Body of pancreas (tissue), 4 donors: ENCODE results near the gene RNF223. TPM values are rescaled to one million over a fixed set of nuclear protein-coding genes. Genes with fewer than 3 reads are reported as not detected.

Source experiments
- ATAC-seq: fragments of 150-250 bp; one replicate; pipeline ENCODE4 v1.9.1; 2016
- DNase-seq, 4 donors: peaks; one replicate each; pipeline ENCODE4 v3.0.0-alpha.2; 2019
- H3K27ac ChIP-seq, 4 donors: fragments of 200-600 bp; sonication (generic); 1 replicate in 3 of 4; 2 replicates in 1 of 4; pipeline versions ENCODE4 v1.5.1 to v1.6.1; 2016 to 2019; ENCODE audit warnings: mild to moderate bottlenecking in 1 of 4, mixed read lengths in 1 of 4, moderate library complexity in 1 of 4
- H3K27me3 ChIP-seq, 2 donors: fragments of 200-600 bp; sonication (generic); one replicate each; pipeline ENCODE4 v1.6.0; 2016; ENCODE audit warnings: mild to moderate bottlenecking in 1 of 2
- H3K36me3 ChIP-seq, 2 donors: fragments of 200-600 bp; sonication (generic); replicated peaks in 1 of 2; 2 replicates each; pipeline ENCODE4 v1.5.1; 2016; ENCODE audit warnings: low read depth in 2 of 2; ENCODE audit not compliant: insufficient read depth in 1 of 2
- H3K4me1 ChIP-seq: fragments of 200-600 bp; sonication (generic); one replicate; pipeline ENCODE4 v1.6.0; 2016
- H3K4me3 ChIP-seq, 2 donors: fragments of 200-600 bp; sonication (generic); 1 replicate in 1 of 2; 2 replicates in 1 of 2; pipeline ENCODE4 v1.5.1; 2016 to 2019
- H3K9me3 ChIP-seq, 3 donors: fragments of 200-600 bp; sonication (generic); 1 replicate in 2 of 3; 2 replicates in 1 of 3; pipeline ENCODE4 v1.5.1; 2016
- CTCF ChIP-seq, 7 experiments: fragments of 450-650 bp in 4 of 7; fragments of 200-600 bp in 3 of 7; sonication (generic) in 3 of 7; IDR thresholded peaks; one replicate each; pipeline ENCODE4 v1.5.1; 2016 to 2019; ENCODE audit warnings: antibody characterized with exemption in 7 of 7
- POLR2A ChIP-seq, 3 donors: fragments of 450-650 bp; IDR thresholded peaks; one replicate each; pipeline ENCODE4 v1.6.1; 2016; ENCODE audit warnings: antibody characterized with exemption in 3 of 3, mild to moderate bottlenecking in 2 of 3
- WGBS, 2 donors: methylation state at CpG; one replicate each; pipeline ENCODE4 v1.1.5; 2017; 5-methylcytosine and 5-hydroxymethylcytosine counted together
- intact Hi-C: fragments of 100-400 bp; cut with DNase I; formaldehyde crosslinking; loops from one replicate; pipeline ENCODE4 v1.15.1; 2023
- total RNA-seq, 2 donors: library from RNA; depleted of rRNA; stranded (reverse); fragments of >200 nt; gene quantifications; one replicate each; pipeline ENCODE4 v1.1.0, GENCODE V29; 2016

RNF223 gene
- total RNA-seq, 2 donors from 2014 or later, result 0.26 TPM; not detected in 1

GRCh38 chr1:1039145-1039910 lies 34.8 kb downstream of the RNF223 start:
- intact Hi-C loops, result loop anchor here (10.0 kb wide), 1 partner anchor 255 kb away; no protein-coding TSS in a partner anchor
- DNase-seq, result no peak
- WGBS, 2 donors, result 60 to 68% methylated on average over 12 to 17 of the region's 17 CpGs
- ATAC-seq, result no peak
- no peak overlapping the region for H3K4me3 ChIP-seq
- TF ChIP-seq CTCF (IDR thresholded peaks at IDR 0.05), result no peak
- TF ChIP-seq POLR2A (IDR thresholded peaks at IDR 0.05), result no peak
- H3K4me1 ChIP-seq, result peaks cover 23% of the 10 kb centered on the region
- H3K27ac ChIP-seq, result no peak overlapping the region
- H3K27me3 ChIP-seq, result no peaks in the 10 kb centered on the region
- no peaks in the 10 kb centered on the region for H3K9me3 ChIP-seq
- H3K36me3 ChIP-seq, result no peaks in the 10 kb centered on the region

GRCh38 chr1:1038694-1039093 lies 35.4 kb downstream of the RNF223 start:
- no peak for ATAC-seq
- Histone ChIP-seq H3K27me3 (no peaks in the 10 kb centered on the region), H3K4me1 (peaks cover 30% of the 10 kb centered on the region), H3K27ac (no peak overlapping the region), H3K36me3 (no peaks in the 10 kb centered on the region), H3K4me3 (no peak overlapping the region), H3K9me3 (no peaks in the 10 kb centered on the region)
- DNase-seq, result no peak
- WGBS, 2 donors, result 87 to 97% methylated on average over 6 of the region's 6 CpGs
- TF ChIP-seq POLR2A (IDR thresholded peaks at IDR 0.05) (no peak), CTCF (IDR thresholded peaks at IDR 0.05) (no peak)
- intact Hi-C loops, result loop anchor here (10.0 kb wide), 1 partner anchor 256 kb away; no protein-coding TSS in a partner anchor

- ATAC-seq (no peak), DNase-seq (peak; percentile 44 to 75 (median 60))
- no peaks in the 10 kb centered on the region for H3K9me3 ChIP-seq
- H3K4me1 ChIP-seq, result peaks cover 37% of the 10 kb centered on the region
- no peak overlapping the region for H3K4me3 ChIP-seq
- TF ChIP-seq CTCF (IDR thresholded peaks at IDR 0.05), result no peak
- TF ChIP-seq POLR2A (IDR thresholded peaks at IDR 0.05), result no peak
- 56 to 83% methylated on average over 9 to 30 of the region's 30 CpGs for WGBS, 2 donors
- intact Hi-C loops, result loop anchor here (10.0 kb wide), 1 partner anchor 257 kb away; no protein-coding TSS in a partner anchor
- no peaks in the 10 kb centered on the region for H3K36me3 ChIP-seq
- no peaks in the 10 kb centered on the region for H3K27me3 ChIP-seq
- H3K27ac ChIP-seq, result no peak overlapping the region
Observed at GRCh38 chr1:1037366-1038327, 36.5 kb downstream of the RNF223 start.

GRCh38 chr1:1035291-1035943 lies 38.7 kb downstream of the RNF223 start:
- Histone ChIP-seq H3K9me3 (no peaks in the 10 kb centered on the region), H3K4me3 (no peak overlapping the region), H3K27me3 (no peaks in the 10 kb centered on the region), H3K27ac (no peak overlapping the region), H3K36me3 (no peaks in the 10 kb centered on the region), H3K4me1 (peaks cover 49% of the 10 kb centered on the region)
- intact Hi-C loops, result loop anchor here (10.0 kb wide), 1 partner anchor 259 kb away; no protein-coding TSS in a partner anchor
- WGBS, 2 donors, result 90 to 96% methylated on average over 17 to 19 of the region's 19 CpGs
- ATAC-seq (no peak), DNase-seq (no peak)
- TF ChIP-seq CTCF (IDR thresholded peaks at IDR 0.05) (no peak), POLR2A (IDR thresholded peaks at IDR 0.05) (no peak)
